Retinal pigment epithelial cell (primary cell): ENCODE results near the gene MTRF1L.
A peak's percentile ranks its signal among the peaks of the same experiment; 100 is the strongest.

ENCODE experiments used
- DNase-seq: peaks from one replicate; pipeline ENCODE4 v3.0.0-alpha.2; 2010; ENCODE audit warnings: low read depth
- H3K4me3 ChIP-seq: 2 replicates; pipeline ENCODE4 v1.5.1; 2011; ENCODE audit warnings: mild to moderate bottlenecking, low read length, control low read depth, moderate library complexity
- CTCF ChIP-seq: conservative IDR thresholded peaks from 2 replicates; pipeline ENCODE4 v1.5.1; 2011; ENCODE audit warnings: low read depth, low read length, control low read depth, inconsistent platforms

Gene MTRF1L

GRCh38 chr6:152984513-152984872 lies 18.0 kb downstream of the MTRF1L start:
- DNase-seq = no peak
- H3K4me3 ChIP-seq = peak overlapping the region; percentile 94
- no peak for TF ChIP-seq CTCF

GRCh38 chr6:152983637-152984512 lies 18.6 kb downstream of the MTRF1L start:
- peak overlapping the region; percentile 94 for H3K4me3 ChIP-seq
- no peak for DNase-seq
- TF ChIP-seq CTCF = no peak

- no peak for TF ChIP-seq CTCF
- H3K4me3 ChIP-seq = peak within 1 kb of the TSS; percentile 94
Measured at GRCh38 chr6:152982904-152983636, 19.4 kb downstream of the MTRF1L start, which contains the start of gene FBXO5. Gene FBXO5, minus strand, starts transcription at chr6:152983041. Its CDS starts 82 bp downstream, at chr6:152982959.

GRCh38 chr6:152981989-152982903 lies 20.3 kb downstream of the MTRF1L start:
- peak overlapping the region; percentile 94 for H3K4me3 ChIP-seq
- TF ChIP-seq CTCF = no peak
- DNase-seq = no peak

More at GRCh38 chr6:152982904-152983636, 19.4 kb downstream of the MTRF1L start, which contains the start of gene FBXO5:
- DNase-seq = peak; percentile 88

GRCh38 chr6:152981219-152981618 lies 21.3 kb downstream of the MTRF1L start:
- DNase-seq = no peak
- TF ChIP-seq CTCF = no peak
- H3K4me3 ChIP-seq = peak overlapping the region; percentile 94

- H3K4me3 ChIP-seq = peak overlapping the region; percentile 94
- no peak for DNase-seq
- no peak for TF ChIP-seq CTCF
Measured at GRCh38 chr6:152980656-152981055, 21.9 kb downstream of the MTRF1L start.
